PFSK-1 (cell line): Measurements from ENCODE around the gene BRI3BP.

ENCODE experiments used
- FOXP2 ChIP-seq: optimal IDR thresholded peaks from 2 replicates; pipeline ENCODE3; 2011; ENCODE audit warnings: borderline replicate concordance, control low read depth, inconsistent platforms; ENCODE audit not compliant: insufficient read depth; ENCODE audit errors: extremely low read length, extremely low read depth
- POLR2AphosphoS5 ChIP-seq: IDR thresholded peaks from 2 replicates; pipeline ENCODE4 v1.6.1; 2012; ENCODE audit warnings: low read depth, mild to moderate bottlenecking, control low read depth, low read length, moderate library complexity
- SIN3A ChIP-seq: IDR thresholded peaks from 2 replicates; pipeline ENCODE4 v1.6.1; 2012; ENCODE audit warnings: mild to moderate bottlenecking, low read length, moderate library complexity, borderline replicate concordance; ENCODE audit not compliant: insufficient read depth
- TAF1 ChIP-seq: IDR thresholded peaks from 2 replicates; pipeline ENCODE4 v1.6.1; 2012; ENCODE audit warnings: low read length, control low read depth, borderline replicate concordance; ENCODE audit not compliant: insufficient read depth
- TF ChIP-seq, protein P1 (sequence below), 2 experiments: IDR thresholded peaks; 2 replicates each; pipeline versions ENCODE4 v1.6.1 to v1.8.0; 2011 to 2012; ENCODE audit warnings: low read depth in 2 of 2, low read length in 2 of 2, control low read depth in 1 of 2, inconsistent platforms in 1 of 2, mild to moderate bottlenecking in 1 of 2, moderate library complexity in 1 of 2; ENCODE audit not compliant: insufficient read depth in 1 of 2

The BRI3BP gene

GRCh38 chr12:124994437-124994975 is 1.1 kb downstream of the BRI3BP start:
- TF ChIP-seq FOXP2 (no peak), TAF1 (no peak), SIN3A (no peak), POLR2AphosphoS5 (no peak)
- TF ChIP-seq, protein P1, sequence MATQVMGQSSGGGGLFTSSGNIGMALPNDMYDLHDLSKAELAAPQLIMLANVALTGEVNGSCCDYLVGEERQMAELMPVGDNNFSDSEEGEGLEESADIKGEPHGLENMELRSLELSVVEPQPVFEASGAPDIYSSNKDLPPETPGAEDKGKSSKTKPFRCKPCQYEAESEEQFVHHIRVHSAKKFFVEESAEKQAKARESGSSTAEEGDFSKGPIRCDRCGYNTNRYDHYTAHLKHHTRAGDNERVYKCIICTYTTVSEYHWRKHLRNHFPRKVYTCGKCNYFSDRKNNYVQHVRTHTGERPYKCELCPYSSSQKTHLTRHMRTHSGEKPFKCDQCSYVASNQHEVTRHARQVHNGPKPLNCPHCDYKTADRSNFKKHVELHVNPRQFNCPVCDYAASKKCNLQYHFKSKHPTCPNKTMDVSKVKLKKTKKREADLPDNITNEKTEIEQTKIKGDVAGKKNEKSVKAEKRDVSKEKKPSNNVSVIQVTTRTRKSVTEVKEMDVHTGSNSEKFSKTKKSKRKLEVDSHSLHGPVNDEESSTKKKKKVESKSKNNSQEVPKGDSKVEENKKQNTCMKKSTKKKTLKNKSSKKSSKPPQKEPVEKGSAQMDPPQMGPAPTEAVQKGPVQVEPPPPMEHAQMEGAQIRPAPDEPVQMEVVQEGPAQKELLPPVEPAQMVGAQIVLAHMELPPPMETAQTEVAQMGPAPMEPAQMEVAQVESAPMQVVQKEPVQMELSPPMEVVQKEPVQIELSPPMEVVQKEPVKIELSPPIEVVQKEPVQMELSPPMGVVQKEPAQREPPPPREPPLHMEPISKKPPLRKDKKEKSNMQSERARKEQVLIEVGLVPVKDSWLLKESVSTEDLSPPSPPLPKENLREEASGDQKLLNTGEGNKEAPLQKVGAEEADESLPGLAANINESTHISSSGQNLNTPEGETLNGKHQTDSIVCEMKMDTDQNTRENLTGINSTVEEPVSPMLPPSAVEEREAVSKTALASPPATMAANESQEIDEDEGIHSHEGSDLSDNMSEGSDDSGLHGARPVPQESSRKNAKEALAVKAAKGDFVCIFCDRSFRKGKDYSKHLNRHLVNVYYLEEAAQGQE (IDR thresholded peaks at IDR 0.05; ENCODE audit: insufficient read depth in 1 of 2, low read depth in 2 of 2, low read length in 2 of 2): no peak

DNA sequence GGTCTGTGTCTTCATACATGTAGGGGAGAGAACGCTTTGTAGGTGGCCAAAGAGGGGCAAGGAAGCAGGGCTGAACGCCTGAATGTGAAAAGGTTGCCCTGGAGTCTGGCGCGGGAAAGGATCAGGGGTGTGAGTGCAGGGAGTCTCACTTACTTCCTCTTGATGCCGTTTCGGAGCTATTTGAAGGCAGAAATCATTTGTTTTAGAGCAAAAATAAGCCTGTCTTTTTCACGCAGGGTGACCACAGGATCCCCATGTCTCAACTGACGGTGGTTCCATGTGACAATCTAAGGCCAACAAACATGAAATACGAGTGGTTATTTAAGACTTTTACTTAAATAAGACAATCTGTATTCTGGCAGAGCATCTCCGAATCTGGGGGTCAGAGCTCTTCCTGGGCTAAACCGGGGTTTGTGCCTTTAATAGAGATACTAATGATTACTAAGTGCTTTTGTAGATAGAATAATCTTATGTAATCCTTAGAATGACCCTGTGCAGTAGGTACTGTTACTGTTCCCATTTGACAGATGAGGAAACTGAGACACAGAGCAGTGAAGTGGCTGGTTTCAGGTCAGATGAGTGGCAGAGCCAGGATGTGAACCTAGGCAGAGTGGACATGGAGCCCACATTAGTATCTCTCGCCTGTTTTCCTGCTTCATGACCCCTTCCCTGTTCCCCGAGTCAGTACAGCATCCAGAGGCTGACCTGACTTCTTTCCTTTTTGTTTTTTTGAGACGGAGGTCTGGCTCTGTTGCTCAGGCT is 1.9 kb downstream of the BRI3BP start:
- TF ChIP-seq, protein P1 (IDR thresholded peaks at IDR 0.05; ENCODE audit: insufficient read depth in 1 of 2, low read depth in 2 of 2, low read length in 2 of 2): no peak
- TF ChIP-seq POLR2AphosphoS5 (no peak), FOXP2 (no peak), TAF1 (no peak), SIN3A (no peak)

DNA sequence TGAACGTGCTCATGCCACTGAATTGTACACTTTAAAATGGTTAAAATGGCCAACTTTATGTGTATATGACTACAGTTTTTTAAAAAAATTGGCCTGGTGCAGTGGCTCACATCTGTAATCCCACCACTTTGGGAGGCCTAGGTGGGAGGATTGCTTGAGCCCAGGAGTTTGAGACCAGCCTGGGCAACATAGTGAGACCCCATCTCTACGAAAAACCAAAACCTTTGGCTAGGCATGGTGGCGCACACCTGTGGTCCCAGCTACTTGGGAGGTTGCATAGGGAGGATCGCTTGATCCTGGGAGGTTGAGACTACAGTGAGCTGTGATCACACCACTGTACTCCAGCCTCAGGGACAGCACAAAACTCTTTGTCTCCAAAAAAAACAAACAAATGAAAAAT is 5.3 kb downstream of the BRI3BP start:
- no peak for TF ChIP-seq SIN3A

GRCh38 chr12:125001636-125002035 is 8.2 kb downstream of the BRI3BP start:
- TF ChIP-seq, protein P1 (IDR thresholded peaks at IDR 0.05; ENCODE audit: insufficient read depth in 1 of 2, low read depth in 2 of 2, low read length in 2 of 2): no peak
- no peak for TF ChIP-seq TAF1
- TF ChIP-seq FOXP2: no peak
- no peak for TF ChIP-seq SIN3A
- TF ChIP-seq POLR2AphosphoS5: no peak

DNA sequence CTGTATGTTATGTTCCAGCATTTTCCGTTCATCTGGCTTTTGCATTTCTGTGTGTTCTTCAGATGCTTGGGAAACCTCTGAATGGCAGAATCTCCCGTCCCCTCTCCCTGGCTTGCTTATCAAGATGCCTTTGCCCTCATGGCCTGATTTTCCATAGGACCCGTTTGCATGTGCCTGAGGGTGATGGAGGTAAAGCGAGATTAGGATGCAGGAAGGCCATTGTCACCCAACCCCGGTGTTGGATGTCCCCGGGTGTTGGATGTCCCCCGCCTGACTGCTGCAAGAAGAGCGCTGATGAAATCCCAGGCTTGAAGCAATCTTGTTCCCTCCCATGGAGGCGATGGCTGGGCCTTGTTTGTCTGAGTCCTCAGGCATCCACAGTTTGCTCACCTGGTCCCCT is 9.6 kb downstream of the BRI3BP start:
- TF ChIP-seq SIN3A (no peak), POLR2AphosphoS5 (no peak), FOXP2 (no peak), TAF1 (no peak)
- TF ChIP-seq, protein P1 (IDR thresholded peaks at IDR 0.05; ENCODE audit: insufficient read depth in 1 of 2, low read depth in 2 of 2, low read length in 2 of 2): no peak
